AG10803 (cell line): ENCODE measurements around the gene ADRB2.

Experiments used
- DNase-seq: peaks from one replicate; pipeline ENCODE4 v3.0.0; 2010; ENCODE audit warnings: low read depth
- H3K4me3 ChIP-seq: 2 replicates; pipeline ENCODE4 v1.5.1; 2011; ENCODE audit warnings: mild to moderate bottlenecking, low read length, control low read depth
- CTCF ChIP-seq: conservative IDR thresholded peaks from 2 replicates; pipeline ENCODE4 v1.5.1; 2011; ENCODE audit warnings: mild to moderate bottlenecking, low read length, control low read depth, inconsistent platforms

ADRB2 gene

GRCh38 chr5:148811756-148812155, 14.7 kb upstream of the ADRB2 start:
- no peak for DNase-seq
- no peak for TF ChIP-seq CTCF
- H3K4me3 ChIP-seq = no peak overlapping the region

- no peak for DNase-seq
- TF ChIP-seq CTCF = no peak
- no peak overlapping the region for H3K4me3 ChIP-seq
Measured at GRCh38 chr5:148815086-148815485, 11.3 kb upstream of the ADRB2 start.

GRCh38 chr5:148815578-148815977, 10.8 kb upstream of the ADRB2 start:
- no peak for DNase-seq
- no peak overlapping the region for H3K4me3 ChIP-seq
- no peak for TF ChIP-seq CTCF

GRCh38 chr5:148816357-148816756, 10.1 kb upstream of the ADRB2 start:
- no peak for TF ChIP-seq CTCF
- no peak overlapping the region for H3K4me3 ChIP-seq
- no peak for DNase-seq

- DNase-seq = no peak
- no peak for TF ChIP-seq CTCF
- no peak overlapping the region for H3K4me3 ChIP-seq
Measured at GRCh38 chr5:148816782-148817181, 9.6 kb upstream of the ADRB2 start.

- DNase-seq = no peak
- TF ChIP-seq CTCF = no peak
- no peak overlapping the region for H3K4me3 ChIP-seq
Measured at GRCh38 chr5:148817606-148818005, 8.8 kb upstream of the ADRB2 start.

- DNase-seq = peak; percentile 48
- H3K4me3 ChIP-seq = no peak overlapping the region
- TF ChIP-seq CTCF = peak; percentile 79
Measured at GRCh38 chr5:148820461-148821395, 5.7 kb upstream of the ADRB2 start.
